ENCODE measurements around the gene TNNT2.

TNNT2 gene

DNA sequence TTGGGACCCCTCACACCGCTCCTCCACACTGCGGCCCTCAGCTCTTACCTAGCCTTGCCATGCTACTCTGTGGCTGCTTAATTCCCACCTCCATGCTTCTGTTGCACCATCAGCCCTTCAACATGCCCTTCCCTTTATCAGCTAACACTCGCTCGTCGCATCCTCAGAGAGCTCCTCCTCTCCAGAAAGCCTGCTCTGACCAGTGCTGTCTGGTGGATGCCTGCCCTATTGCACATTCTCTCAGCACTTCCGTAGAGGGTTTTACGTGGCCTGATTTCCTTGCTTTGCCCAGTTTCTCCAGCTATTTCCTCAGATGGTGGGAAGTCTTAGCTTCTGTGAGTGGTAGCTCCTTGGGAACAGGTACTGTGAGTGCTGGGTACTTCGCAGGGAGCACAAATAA, 32.0 kb upstream of the TNNT2 start:
- Histone ChIP-seq H3K4me1 (no peaks in the 10 kb centered on the region), H3K36me3 (replicated peaks) (no peaks in the 10 kb centered on the region), H3K27me3 (ENCODE audit: low read depth) (peaks cover 17% of the 10 kb centered on the region), H3K9me3 (no peaks in the 10 kb centered on the region), H3K4me3 (no peak overlapping the region)
- DNase-seq (ENCODE audit: low spot score in 2 of 2), result no peak
- in situ Hi-C loops (cut with MboI; ENCODE audit: low sequenced_read_pairs), result no loop called here

DNA sequence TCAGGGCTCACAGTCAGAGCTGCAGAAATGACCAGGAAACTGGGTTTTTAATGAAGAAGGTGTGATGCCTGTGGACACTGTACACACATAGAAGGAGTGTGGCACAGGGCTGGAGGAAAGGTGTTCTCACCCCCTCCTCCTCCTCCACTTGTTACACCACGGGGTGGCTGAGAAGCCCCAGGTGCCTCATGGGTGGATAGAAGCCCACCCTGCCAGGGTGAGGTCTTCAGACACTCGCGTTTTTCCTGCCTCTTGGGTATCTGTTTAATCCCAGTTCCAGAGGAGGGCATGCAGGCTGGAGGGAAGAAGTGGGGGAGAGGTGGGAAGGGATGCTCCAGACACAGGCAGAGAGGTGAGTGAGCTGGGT, 31.3 kb upstream of the TNNT2 start:
- in situ Hi-C loops (cut with MboI; ENCODE audit: low sequenced_read_pairs), result no loop called here

DNA sequence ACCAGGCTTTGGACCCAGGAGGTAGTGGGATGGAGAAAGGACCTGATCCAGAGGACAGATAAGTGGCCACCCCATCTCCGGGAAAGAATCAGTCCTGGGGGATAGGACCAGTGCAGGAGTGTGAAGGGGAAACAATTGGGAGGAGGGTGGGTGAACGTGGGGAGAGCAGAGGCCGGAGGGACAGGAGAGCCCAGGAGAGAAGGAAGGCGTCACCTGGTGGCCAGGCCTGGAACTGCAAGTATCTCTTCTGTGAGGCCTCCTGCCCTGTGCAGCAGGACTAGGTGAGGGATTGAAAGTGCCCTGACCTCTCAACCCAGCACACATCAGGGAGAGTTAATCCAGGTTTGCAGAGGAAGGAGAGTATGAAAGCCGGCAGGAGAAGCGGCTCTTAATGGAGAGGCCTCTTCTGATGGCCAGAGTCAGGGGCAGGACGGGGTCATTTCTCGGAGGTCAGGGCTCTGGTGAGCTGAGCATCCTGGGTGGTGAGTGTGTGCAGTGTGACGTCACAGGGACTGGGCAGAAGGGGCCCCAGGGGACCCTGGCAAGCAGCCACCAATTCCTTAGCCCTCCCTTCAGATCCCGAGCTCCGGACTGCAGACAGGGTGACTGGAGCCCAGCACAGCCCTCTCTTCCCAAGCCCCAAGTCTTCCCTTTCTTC, 30.8 kb upstream of the TNNT2 start:
- peak; percentile 64 to 90 for DNase-seq (ENCODE audit: low spot score in 2 of 2)
- in situ Hi-C loops (cut with MboI; ENCODE audit: low sequenced_read_pairs), result no loop called here

More for the DNA sequence above, 31.3 kb upstream of the TNNT2 start:
- H3K9me3 ChIP-seq, result no peaks in the 10 kb centered on the region
- H3K27me3 ChIP-seq (ENCODE audit: low read depth), result peaks cover 22% of the 10 kb centered on the region
- DNase-seq (ENCODE audit: low spot score in 2 of 2), result no peak
- no peaks in the 10 kb centered on the region for H3K4me1 ChIP-seq
- H3K4me3 ChIP-seq, result no peak overlapping the region
- no peaks in the 10 kb centered on the region for H3K36me3 ChIP-seq (replicated peaks)

DNA sequence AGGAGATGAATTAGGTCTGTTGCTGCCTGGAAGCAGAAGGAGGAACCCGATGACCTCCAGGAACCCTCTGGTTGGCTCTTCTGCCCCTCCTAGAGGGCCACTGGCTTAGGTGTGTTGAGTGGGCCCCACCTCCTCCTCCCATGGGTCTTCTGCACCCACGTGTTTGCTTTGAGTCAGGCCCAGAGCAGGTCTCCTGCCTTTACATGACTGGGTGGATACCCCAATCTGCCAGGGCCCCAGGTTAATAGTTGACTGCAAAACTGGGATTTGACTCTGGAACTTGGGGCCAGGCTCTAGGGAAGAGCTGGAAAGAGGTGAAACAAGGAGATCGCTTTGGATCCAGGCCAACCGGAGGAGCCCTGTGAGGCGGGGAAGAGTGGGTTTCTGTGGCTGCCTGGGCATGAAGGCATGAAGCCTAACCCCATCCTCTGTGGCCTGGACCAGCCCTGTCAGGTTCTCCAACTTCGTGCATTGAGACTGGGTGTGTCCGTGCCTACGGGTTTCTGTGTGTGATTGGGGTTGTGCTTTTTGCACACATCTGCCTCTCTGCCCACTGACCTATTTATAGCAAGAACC, 29.4 kb upstream of the TNNT2 start:
- in situ Hi-C loops (cut with MboI; ENCODE audit: low sequenced_read_pairs), result no loop called here
- H3K4me3 ChIP-seq, result no peak overlapping the region
- no peaks in the 10 kb centered on the region for H3K9me3 ChIP-seq
- H3K36me3 ChIP-seq (replicated peaks), result no peaks in the 10 kb centered on the region
- no peak for DNase-seq (ENCODE audit: low spot score in 2 of 2)
- peaks cover 37% of the 10 kb centered on the region for H3K27me3 ChIP-seq (ENCODE audit: low read depth)
- no peaks in the 10 kb centered on the region for H3K4me1 ChIP-seq

More for the DNA sequence above, 30.8 kb upstream of the TNNT2 start:
- Histone ChIP-seq H3K27me3 (ENCODE audit: low read depth) (peaks cover 27% of the 10 kb centered on the region), H3K4me1 (no peaks in the 10 kb centered on the region), H3K36me3 (replicated peaks) (no peaks in the 10 kb centered on the region), H3K4me3 (no peak overlapping the region), H3K9me3 (no peaks in the 10 kb centered on the region)

DNA sequence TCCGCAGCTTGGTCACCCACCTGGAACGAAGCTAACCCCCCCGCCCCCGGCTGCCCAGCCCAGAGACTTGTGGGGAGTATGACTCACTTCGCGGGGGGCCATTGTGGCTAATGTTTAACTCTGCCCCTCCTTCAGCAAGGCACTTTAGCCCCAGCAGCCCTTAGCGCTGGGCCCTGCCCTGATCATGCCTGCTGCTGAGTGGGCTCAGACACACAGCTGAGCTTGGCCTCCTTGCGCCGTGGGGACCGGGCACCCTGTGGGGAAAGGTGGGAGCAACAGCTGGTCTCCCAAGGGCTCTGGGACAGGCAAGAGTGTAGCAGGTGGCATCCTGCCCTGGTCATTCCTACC, 28.0 kb upstream of the TNNT2 start:
- Histone ChIP-seq H3K27me3 (ENCODE audit: low read depth) (peaks cover 46% of the 10 kb centered on the region), H3K9me3 (no peaks in the 10 kb centered on the region), H3K4me1 (no peaks in the 10 kb centered on the region), H3K4me3 (no peak overlapping the region), H3K36me3 (replicated peaks) (no peaks in the 10 kb centered on the region)
- in situ Hi-C loops (cut with MboI; ENCODE audit: low sequenced_read_pairs), result no loop called here
- no peak for DNase-seq (ENCODE audit: low spot score in 2 of 2)

DNA sequence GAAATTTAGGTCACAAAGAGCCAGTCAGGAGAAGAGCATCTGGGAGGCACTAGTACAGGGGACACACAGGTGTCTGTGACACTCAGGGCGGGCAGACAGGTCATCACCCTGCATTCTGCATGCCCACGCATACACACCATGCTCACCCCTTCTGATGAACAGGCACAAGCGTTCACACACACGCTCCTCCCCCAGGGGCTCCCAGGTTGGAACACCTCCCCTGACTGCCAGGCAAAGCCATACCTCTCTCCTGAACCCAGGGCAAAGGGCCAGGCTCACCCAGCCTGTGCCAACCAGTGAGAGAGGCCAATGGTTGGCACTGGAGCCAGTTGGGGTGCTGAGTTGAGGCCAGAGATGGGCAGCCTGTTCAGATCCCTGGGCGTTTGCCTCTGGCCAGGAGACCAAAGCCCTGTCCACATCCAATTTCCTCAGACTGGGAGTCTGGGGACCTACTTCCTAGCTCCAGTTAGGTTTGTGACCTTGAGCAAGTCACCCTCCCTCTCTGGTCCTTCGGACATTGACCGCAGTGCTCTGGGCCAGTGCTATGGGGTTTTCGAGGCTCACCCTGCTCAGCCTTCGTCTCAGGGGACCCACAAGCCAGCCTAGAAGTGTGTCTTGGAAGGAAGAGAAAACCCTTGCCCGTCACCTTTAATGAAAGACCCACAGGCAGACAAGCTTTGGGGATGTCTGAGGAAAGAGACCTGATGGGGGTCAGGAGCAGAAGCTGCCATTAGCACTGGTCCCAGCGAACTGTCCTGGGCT, 27.4 kb upstream of the TNNT2 start:
- Histone ChIP-seq H3K4me1 (no peaks in the 10 kb centered on the region), H3K9me3 (no peaks in the 10 kb centered on the region), H3K4me3 (no peak overlapping the region), H3K27me3 (ENCODE audit: low read depth) (peaks cover 52% of the 10 kb centered on the region), H3K36me3 (replicated peaks) (no peaks in the 10 kb centered on the region)
- no peak for DNase-seq (ENCODE audit: low spot score in 2 of 2)
- in situ Hi-C loops (cut with MboI; ENCODE audit: low sequenced_read_pairs), result no loop called here

DNA sequence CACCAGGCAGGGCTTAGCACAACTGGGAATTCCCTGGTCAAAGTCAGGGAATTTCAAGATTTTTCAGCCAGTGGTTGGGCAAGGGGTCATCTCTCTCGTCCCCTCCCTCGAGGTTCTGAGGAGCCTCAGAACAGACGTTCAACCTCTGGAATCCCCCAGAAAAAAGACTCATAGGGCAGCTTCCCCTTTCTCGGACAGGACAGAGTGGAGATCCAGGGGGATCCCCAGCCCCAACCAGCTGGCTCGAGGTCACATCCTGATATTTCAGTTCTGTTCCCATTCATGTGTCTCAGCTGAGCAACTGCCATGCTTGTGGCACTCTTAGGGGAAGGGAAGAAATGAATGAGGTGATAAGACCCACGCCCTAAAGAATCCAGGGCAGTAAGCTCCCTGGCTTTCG, 26.6 kb upstream of the TNNT2 start:
- DNase-seq (ENCODE audit: low spot score in 2 of 2), result no peak
- Histone ChIP-seq H3K4me1 (no peaks in the 10 kb centered on the region), H3K27me3 (ENCODE audit: low read depth) (peaks cover 53% of the 10 kb centered on the region), H3K9me3 (no peaks in the 10 kb centered on the region), H3K36me3 (replicated peaks) (no peaks in the 10 kb centered on the region), H3K4me3 (no peak overlapping the region)
- in situ Hi-C loops (cut with MboI; ENCODE audit: low sequenced_read_pairs), result no loop called here

DNA sequence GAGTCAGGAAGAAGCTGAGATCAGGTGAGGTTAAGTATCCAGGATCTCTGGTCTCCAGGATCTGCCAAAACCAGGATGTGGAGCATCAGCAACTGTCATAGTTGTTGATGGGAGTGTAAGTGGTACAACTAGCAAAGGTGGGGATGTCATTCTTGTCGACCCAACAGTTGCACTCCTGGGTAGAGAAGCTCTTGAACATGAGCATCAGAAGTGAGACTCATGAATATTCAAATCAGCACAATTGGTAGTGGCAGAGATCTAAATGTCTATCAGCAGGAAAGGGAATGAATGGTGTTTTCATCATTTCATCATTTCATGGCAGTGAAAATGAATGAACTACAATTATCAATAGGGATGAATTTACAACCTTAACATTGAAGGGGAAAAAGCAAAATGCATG, 25.9 kb upstream of the TNNT2 start:
- DNase-seq (ENCODE audit: low spot score in 2 of 2), result no peak
- no peak overlapping the region for H3K4me3 ChIP-seq
- H3K9me3 ChIP-seq, result no peaks in the 10 kb centered on the region
- in situ Hi-C loops (cut with MboI; ENCODE audit: low sequenced_read_pairs), result no loop called here
- H3K4me1 ChIP-seq, result no peaks in the 10 kb centered on the region
- H3K27me3 ChIP-seq (ENCODE audit: low read depth), result peaks cover 59% of the 10 kb centered on the region
- no peaks in the 10 kb centered on the region for H3K36me3 ChIP-seq (replicated peaks)

DNA sequence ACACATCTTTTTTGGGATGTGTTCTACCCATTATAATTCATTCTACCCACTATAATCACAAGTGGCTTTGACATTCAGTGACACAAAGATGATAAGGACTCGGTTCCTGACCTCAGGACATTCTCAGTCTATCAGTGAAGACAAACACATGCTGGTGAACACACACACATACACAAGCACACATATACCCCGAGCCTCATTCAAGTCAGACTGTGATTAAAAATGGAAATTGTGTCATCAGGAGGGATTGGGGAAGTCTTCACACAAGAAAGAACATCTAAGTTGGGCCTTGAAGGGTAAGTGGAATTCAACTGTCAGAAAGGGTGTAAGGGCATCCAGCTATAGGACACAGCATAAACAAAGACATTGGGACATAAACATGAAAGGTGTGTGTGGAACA, 24.2 kb upstream of the TNNT2 start:
- Histone ChIP-seq H3K27me3 (ENCODE audit: low read depth) (peaks cover 67% of the 10 kb centered on the region), H3K36me3 (replicated peaks) (no peaks in the 10 kb centered on the region), H3K4me3 (no peak overlapping the region), H3K4me1 (no peaks in the 10 kb centered on the region), H3K9me3 (no peaks in the 10 kb centered on the region)
- in situ Hi-C loops (cut with MboI; ENCODE audit: low sequenced_read_pairs), result no loop called here
- DNase-seq (ENCODE audit: low spot score in 2 of 2), result no peak

DNA sequence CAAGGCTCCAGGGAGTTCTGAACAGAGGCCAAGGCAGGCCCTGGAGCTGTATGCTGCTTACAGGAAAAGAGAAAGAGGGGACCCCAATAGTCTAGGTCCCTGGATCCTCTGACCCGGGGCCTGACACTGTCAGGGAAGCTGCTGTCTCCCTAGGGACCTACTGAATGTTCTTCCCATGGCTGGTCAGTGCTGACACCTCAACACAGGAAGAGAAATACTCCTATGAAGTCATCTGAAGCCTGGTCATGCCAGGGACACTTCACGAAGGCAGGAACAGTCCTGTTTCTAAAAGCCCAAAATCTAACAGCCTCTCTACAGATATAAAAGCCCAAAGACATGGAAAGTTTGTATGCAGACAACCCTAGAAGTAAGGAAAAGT, 23.4 kb upstream of the TNNT2 start:
- peaks cover 67% of the 10 kb centered on the region for H3K27me3 ChIP-seq (ENCODE audit: low read depth)
- H3K4me1 ChIP-seq, result no peaks in the 10 kb centered on the region
- no peaks in the 10 kb centered on the region for H3K36me3 ChIP-seq (replicated peaks)
- in situ Hi-C loops (cut with MboI; ENCODE audit: low sequenced_read_pairs), result no loop called here
- H3K4me3 ChIP-seq, result no peak overlapping the region
- no peaks in the 10 kb centered on the region for H3K9me3 ChIP-seq
- no peak for DNase-seq (ENCODE audit: low spot score in 2 of 2)

DNA sequence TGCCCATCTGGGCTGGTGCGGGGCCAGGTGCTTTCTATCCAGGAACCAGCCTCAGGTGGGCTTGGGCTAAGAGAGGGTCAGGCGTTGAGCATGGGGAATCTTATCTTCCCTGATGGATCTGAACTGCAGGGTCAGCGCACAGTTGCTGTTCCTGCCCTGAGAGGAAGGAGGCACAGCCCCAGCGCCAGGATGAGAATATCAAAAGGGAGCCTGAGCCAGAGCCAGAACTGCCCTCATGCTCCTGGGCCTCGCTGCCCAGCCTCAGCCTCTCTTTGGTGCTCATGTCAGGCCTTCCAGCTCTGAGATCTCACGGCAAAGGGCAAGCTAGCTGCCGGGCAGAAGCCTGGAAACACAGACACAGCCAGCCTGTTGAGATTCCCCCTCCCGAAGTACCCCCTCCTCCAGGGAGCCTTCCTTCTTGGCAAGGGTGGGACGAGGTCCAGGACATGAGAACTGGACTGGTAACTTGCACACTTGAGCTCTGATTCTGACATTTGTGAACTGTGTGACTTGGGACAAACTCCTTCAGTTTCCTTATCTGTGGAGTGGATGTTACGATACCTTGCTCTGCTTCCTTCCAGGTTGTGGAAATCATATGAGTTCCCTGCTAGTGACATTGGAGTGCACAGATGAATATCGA, 22.9 kb upstream of the TNNT2 start:
- in situ Hi-C loops (cut with MboI; ENCODE audit: low sequenced_read_pairs), result no loop called here
- Histone ChIP-seq H3K27me3 (ENCODE audit: low read depth) (peaks cover 67% of the 10 kb centered on the region), H3K4me1 (no peaks in the 10 kb centered on the region), H3K4me3 (no peak overlapping the region), H3K9me3 (no peaks in the 10 kb centered on the region), H3K36me3 (replicated peaks) (no peaks in the 10 kb centered on the region)
- no peak for DNase-seq (ENCODE audit: low spot score in 2 of 2)

DNA sequence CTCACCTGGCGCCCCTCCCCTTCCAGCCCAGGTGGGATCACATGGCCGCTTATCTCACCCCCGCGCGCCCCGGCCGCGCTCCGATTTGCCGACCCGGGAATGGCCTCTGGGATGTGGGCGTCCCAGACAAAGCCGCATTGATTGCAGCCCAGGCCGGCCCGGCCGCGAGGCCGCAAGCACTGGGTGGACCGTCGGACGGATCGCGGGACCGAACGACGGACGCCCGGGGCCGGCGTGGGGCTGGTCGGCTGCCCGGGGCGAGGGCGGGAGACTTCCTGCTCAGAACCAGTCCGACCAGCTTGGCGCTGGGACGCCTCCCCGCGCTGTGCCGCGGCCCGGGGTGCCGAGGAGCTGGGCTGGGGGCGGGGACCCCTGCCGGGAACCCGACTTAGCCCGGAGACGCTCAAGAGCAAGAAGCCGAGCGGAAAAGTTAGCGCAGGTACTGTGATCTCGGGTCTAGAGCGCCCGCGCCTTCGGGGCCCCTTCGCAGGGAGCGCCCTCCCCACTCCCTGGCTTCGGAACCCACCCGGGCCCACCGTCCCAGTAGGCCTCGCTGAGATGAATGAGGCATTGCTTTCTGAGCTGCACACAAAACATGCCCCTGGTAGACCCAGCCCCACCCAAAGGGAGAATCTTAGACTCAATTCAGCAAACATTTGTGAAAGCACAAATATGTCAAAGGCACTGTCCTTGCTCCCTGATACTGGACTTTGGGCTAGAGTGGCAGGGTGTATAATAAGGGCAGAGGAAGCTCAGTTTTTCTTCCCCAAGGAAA, 22.1 kb upstream of the TNNT2 start:
- no peak overlapping the region for H3K4me3 ChIP-seq
- no peaks in the 10 kb centered on the region for H3K4me1 ChIP-seq
- in situ Hi-C loops (cut with MboI; ENCODE audit: low sequenced_read_pairs), result no loop called here
- H3K36me3 ChIP-seq (replicated peaks), result no peaks in the 10 kb centered on the region
- no peak for DNase-seq (ENCODE audit: low spot score in 2 of 2)
- H3K27me3 ChIP-seq (ENCODE audit: low read depth), result peaks cover 67% of the 10 kb centered on the region
- H3K9me3 ChIP-seq, result no peaks in the 10 kb centered on the region

DNA sequence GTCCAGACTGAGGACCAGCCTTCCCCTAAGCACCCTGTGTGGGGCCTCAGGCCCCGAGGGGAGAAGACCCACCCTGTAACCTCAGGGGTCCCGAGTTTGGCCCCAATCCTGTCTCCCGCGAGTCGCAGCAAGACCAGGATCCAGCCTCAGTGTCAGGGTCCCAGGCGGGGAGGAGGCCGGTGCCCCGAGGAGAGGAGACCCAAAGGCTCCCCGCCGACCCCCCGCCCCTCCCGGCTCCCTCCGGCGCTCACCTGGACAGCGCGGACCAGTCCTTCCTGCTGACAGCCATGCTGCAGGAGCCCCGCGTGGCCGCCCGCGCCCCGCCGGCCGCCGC, 21.5 kb upstream of the TNNT2 start, which contains the start of gene LAD1:
TSS of gene LAD1 (minus strand) at position 307 of the 334 bp plus-strand sequence. CDS start at position 289, 18 bp downstream.
- H3K9me3 ChIP-seq, result no peaks in the 10 kb centered on the region
- H3K36me3 ChIP-seq (replicated peaks), result no peaks in the 10 kb centered on the region
- DNase-seq (ENCODE audit: low spot score in 2 of 2), result no peak
- no peak within 1 kb of the TSS for H3K4me3 ChIP-seq
- H3K4me1 ChIP-seq, result no peaks in the 10 kb centered on the region
- peaks cover 64% of the 10 kb centered on the region for H3K27me3 ChIP-seq (ENCODE audit: low read depth)
- in situ Hi-C loops (cut with MboI; ENCODE audit: low sequenced_read_pairs), result no loop called here

Data from HAP-1 (cell line).